Fibroblast of lung (primary cell): ENCODE measurements around the gene DDX19B. TPM values are rescaled to one million over a fixed set of nuclear protein-coding genes. Genes with fewer than 3 reads are reported as not detected.

Experiments
- polyA plus RNA-seq, 2 donors: library from polyadenylated mRNA; depleted of rRNA in 1 of 2; stranded (reverse) in 1 of 2; unstranded in 1 of 2; fragments of >200 nt; gene quantifications; 2 replicates each; pipeline ENCODE4 v1.2.1, GENCODE V29; 2011 to 2012; ENCODE audit warnings: missing spikeins in 1 of 2
- total RNA-seq: library from RNA; depleted of rRNA; stranded (reverse); fragments of >200 nt; gene quantifications from 2 replicates; pipeline ENCODE4 v1.2.1, GENCODE V29; 2014

The DDX19B gene
- total and polyA plus RNA-seq, 2 donors (not counting 1 experiment from before 2014, with no cell fraction given), result 30.7 to 41.0 TPM

Other genes with a start within 250 kb of the DDX19B start
- 16.5 and 22.3 TPM in 2 replicates for gene PDPR, start 184.9 kb upstream of the DDX19B start, total RNA-seq
- gene PDPR, start 184.9 kb upstream of the DDX19B start, polyA plus RNA-seq, result 18.2 and 29.0 TPM in 2 replicates
- under 0.01 and 0.17 TPM in 2 replicates for gene CLEC18C, start 125.4 kb upstream of the DDX19B start, total RNA-seq
- gene CLEC18C, start 125.4 kb upstream of the DDX19B start, polyA plus RNA-seq, result 0.01 TPM in 1 of 2 replicates, not detected in the other
- gene EXOSC6, start 47.2 kb upstream of the DDX19B start, total RNA-seq, result 47.2 and 49.6 TPM in 2 replicates
- gene EXOSC6, start 47.2 kb upstream of the DDX19B start, polyA plus RNA-seq, result 8.6 and 12.0 TPM in 2 replicates
- gene AARS1, start 9.7 kb upstream of the DDX19B start, total RNA-seq, result 440 and 596 TPM in 2 replicates
- 134 and 137 TPM in 2 replicates for gene AARS1, start 9.7 kb upstream of the DDX19B start, polyA plus RNA-seq
- gene DDX19A, start 47.7 kb downstream of the DDX19B start, total RNA-seq, result 33.1 and 35.3 TPM in 2 replicates
- 48.3 and 48.6 TPM in 2 replicates for gene DDX19A, start 47.7 kb downstream of the DDX19B start, polyA plus RNA-seq
- 9.5 and 17.8 TPM in 2 replicates for gene ST3GAL2, start 139.9 kb downstream of the DDX19B start, total RNA-seq
- 13.1 and 13.5 TPM in 2 replicates for gene ST3GAL2, start 139.9 kb downstream of the DDX19B start, polyA plus RNA-seq
- gene FCSK, start 155.4 kb downstream of the DDX19B start, total RNA-seq, result 11.8 and 13.5 TPM in 2 replicates
- 4.4 and 4.9 TPM in 2 replicates for gene FCSK, start 155.4 kb downstream of the DDX19B start, polyA plus RNA-seq
- 79.6 and 117 TPM in 2 replicates for gene COG4, start 224.4 kb downstream of the DDX19B start, total RNA-seq
- 36.2 and 50.7 TPM in 2 replicates for gene COG4, start 224.4 kb downstream of the DDX19B start, polyA plus RNA-seq
- 81.9 and 107 TPM in 2 replicates for gene SF3B3, start 224.6 kb downstream of the DDX19B start, total RNA-seq
- gene SF3B3, start 224.6 kb downstream of the DDX19B start, polyA plus RNA-seq, result 89.2 and 166 TPM in 2 replicates